ENCODE data around the gene PLOD2.
A peak's percentile ranks its signal among the peaks of the same experiment; 100 is the strongest.

Gene PLOD2

GRCh38 chr3:146160964-146161662 lies at the start of gene PLOD2:
PLOD2 (minus strand) TSS chr3:146161184; CDS start chr3:146160989, 195 bp downstream.
- DNase-seq = peak; percentile 97

DNA sequence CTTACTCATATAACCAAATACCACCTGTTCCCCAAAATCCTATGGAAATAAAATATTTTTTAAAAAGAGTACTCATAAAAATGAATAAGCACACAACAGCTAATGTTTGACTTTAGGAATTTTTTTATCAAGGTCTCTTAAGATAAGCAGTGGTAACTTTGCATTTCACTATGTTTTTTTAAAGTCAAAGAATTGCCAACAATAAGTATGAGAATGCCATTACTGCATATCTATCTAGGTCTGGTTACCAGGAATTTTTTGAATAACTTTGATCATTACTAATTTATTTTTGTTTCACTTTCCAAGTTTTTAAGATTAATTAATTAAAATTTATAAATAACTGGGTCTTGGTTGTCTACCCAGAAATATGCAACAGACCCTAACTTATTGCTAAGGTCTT lies 48.4 kb upstream of the PLOD2 start:
- DNase-seq = no peak

- DNase-seq = no peak
Measured at GRCh38 chr3:146203776-146204175, 42.8 kb upstream of the PLOD2 start.

DNA sequence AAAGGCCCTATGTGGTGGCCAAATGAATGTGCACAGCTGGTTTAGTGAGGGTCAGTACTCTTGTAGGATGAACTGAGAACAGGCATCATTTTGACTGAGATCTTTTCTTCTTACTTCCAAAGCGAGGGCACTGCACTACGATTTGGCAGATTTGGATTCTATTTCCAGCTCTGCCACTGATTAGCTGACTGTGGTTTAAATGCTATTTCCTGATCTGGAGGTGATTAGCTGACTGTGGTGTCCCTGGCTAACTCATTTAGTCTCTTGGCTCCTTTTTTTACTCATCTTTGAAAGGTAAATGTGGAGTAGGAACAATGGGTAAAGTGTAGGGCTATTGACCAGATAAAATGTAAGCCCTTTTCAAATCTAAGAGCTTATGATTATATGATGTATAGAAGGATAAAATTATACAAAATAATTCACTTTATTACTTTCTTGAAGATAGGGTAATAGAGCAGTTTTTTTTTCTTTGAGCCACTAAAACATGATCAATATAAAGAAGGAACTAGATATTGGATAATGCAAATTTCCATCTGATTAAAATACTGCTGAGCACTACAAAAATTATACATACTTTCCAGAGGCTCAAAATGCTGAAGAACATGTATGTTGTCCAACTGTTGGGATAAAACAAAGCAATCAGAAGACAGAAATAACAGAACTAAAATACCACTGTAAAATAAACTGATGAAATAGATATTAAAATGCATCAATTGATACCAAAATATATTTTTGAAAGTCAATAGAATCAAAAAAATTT lies 39.7 kb upstream of the PLOD2 start:
- no peak for DNase-seq

DNA sequence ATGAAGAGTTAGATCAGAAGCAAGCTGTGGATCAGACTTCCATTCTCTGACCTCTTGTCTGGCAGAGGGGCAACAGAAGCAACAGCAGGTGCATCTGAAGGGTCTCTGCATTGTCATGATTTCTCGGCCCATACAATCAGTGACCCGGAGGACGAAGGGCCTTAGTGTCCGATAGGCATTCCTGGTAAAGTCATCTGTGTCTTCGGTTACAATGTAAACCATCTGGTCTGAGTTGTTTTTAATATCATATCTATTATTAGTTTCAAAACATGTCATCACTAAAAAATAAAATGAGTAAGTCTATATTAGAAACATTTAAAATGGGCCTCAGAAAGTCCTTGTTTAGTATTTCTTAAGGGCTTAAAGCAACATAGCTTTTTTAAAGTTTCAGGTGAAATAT lies 38.8 kb upstream of the PLOD2 start:
- no peak for DNase-seq

DNA sequence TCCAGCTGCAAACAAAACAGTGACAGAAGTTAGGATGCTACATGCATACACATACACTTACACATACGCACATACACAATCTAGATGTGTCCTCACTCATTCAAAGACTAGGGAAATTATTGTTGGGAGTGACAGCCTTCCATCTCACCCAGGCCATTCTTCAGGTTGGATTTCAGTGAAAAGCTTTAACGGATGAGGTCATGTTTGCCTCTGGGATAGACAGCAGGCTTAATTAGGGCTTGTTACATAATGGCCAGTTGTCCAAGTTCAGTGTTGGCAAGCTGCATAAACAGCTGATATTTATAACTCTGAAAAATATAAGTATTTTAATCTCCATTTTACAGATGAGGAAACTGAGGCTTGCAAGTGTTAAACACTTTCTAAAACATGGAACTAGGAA lies 35.8 kb upstream of the PLOD2 start:
- no peak for DNase-seq

- no peak for DNase-seq
Measured at GRCh38 chr3:146195605-146196004, 34.6 kb upstream of the PLOD2 start.

GRCh38 chr3:146195030-146195429 lies 34.0 kb upstream of the PLOD2 start:
- no peak for DNase-seq

GRCh38 chr3:146191051-146191450 lies 30.1 kb upstream of the PLOD2 start:
- no peak for DNase-seq

DNA sequence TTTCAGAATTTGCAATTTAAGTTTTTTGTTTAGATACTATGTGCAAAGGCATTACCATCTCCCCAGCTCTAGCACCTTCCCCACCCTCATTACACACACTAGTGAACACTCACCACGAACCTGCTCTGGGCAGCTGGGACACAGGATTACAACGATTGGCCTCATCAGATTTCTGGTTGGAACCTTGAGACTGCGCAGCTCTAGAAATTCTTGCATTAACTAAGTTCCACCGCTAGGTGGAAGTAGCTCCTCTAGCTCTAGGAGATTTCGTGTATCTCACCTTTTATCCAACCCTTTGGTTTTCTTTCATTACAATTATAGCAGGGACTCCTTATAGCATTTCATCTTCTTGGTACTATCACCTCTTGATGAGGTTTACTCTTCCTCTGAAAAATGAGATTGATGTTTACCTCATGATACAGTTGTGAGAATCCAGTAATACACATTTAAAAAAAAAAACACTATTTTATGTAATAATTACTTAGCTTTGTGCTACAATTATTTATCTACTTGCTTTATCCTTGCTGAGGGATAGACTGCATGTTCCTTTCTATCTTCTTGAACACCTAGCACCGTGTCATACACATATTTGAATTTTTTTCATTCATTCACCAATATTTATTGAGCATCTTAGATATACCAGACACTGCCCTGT lies 28.7 kb upstream of the PLOD2 start:
- no peak for DNase-seq

GRCh38 chr3:146187334-146187950 lies 26.5 kb upstream of the PLOD2 start:
- no peak for DNase-seq

DNA sequence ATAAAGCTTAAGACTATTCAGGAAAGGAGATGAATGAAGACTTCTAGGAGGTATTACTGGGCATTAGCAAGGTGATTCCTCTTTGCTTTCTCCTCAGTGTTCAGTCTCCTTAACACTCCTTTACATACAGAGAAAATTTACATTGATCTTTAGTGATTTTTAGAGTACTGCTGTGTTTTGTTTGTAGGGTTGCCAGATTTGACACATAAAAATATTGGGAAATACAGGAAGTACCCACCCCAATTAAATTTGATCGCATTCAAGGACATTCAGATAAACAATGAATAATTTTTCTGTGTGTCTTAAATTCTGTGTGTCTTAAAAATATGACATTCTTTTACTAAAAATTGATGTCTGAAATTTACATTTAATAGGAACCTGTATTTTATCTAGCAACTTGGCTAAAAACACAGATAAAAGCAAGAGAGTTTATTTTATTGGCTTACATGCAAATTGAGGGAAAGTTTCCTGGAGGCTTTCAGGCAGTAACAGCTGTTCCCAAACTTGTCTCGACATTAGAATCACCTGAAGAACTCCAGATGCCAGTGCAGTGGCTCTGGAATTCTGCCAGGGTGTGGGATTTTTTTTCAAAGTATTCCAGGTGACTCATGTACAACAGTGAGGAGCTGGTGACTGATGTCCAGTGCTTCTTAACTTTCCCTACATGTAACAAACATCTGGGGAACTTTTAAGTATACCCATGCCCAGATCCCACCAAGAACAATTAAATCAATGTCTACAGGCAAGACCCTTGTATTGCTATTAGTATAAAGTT lies 23.4 kb upstream of the PLOD2 start:
- peak; percentile 86 for DNase-seq

- DNase-seq = no peak
Measured at GRCh38 chr3:146181216-146181615, 20.2 kb upstream of the PLOD2 start.

GRCh38 chr3:146180376-146180775 lies 19.4 kb upstream of the PLOD2 start:
- DNase-seq = no peak

- no peak for DNase-seq
Measured at GRCh38 chr3:146178006-146178689, 17.2 kb upstream of the PLOD2 start.

GRCh38 chr3:146177519-146177918 lies 16.5 kb upstream of the PLOD2 start:
- no peak for DNase-seq

DNA sequence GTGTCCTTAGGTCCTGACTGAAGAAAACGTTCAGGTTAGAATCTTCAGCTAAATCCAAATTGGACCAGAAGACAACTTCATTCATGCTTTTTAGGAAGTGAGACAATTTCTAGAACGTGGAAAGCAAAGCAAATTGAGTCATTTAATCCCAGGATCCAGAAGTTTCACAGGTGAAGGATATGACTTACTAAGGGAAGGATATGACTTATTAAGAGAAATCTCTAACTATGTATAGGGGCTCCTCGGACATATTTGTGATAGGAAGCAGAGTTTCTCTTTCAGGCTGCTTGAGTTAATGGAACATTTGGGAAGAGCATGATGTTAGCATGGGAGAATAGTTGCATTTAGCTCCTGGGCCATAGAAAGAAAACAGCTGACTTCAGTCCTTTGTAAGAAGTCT lies 16.1 kb upstream of the PLOD2 start:
- DNase-seq = no peak

GRCh38 chr3:146172586-146172985 lies 11.6 kb upstream of the PLOD2 start:
- DNase-seq = no peak

DNA sequence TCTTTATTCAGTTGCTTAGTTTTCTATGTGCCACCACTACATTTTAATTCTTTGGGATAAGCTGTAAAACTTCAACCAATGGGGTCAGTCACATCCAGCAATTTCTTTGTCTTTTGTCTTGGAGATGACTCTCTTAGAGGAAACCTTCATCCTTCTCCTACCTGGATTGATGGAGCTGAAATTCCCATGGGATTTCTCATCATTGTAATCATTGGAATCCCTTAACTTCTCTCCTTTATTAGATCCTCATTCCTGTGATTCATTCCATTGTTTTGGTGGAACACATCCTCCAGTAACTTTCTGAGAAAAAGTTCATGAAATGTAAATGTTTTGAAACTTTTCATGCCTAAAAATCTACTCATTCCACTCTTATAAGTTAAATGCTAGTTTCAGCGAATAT lies 9.6 kb upstream of the PLOD2 start:
- DNase-seq = no peak

- no peak for DNase-seq
Measured at GRCh38 chr3:146169891-146170290, 8.9 kb upstream of the PLOD2 start.

GRCh38 chr3:146166826-146167225 lies 5.8 kb upstream of the PLOD2 start:
- peak; percentile 69 for DNase-seq

- DNase-seq = no peak
Measured at GRCh38 chr3:146166415-146166821, 5.4 kb upstream of the PLOD2 start.
